Endothelial cell of umbilical vein (primary cell): ENCODE measurements around the gene PLCXD3. TPM values are rescaled to one million over a fixed set of nuclear protein-coding genes. Genes with fewer than 3 reads are reported as not detected.

Experiments
- BruUV-seq: library from RNA; stranded (reverse); fragments of 400-500 nt; replicated peaks from 2 replicates; lab custom pipeline; 2021; lab: Mats Ljungman, UMichigan
- CTCF ChIA-PET: fragments of 300-600, 350-600 bp; sonication (Branson Sonifier 250); formaldehyde crosslinking; loops from one replicate; lab custom pipeline; 2021; ENCODE audit warnings: antibody characterized with exemption, inconsistent platforms; lab: Charles Lee
- POLR2A ChIA-PET: fragments of 300-600, 350-600 bp; sonication (Branson Sonifier 250); formaldehyde crosslinking; loops from one replicate; lab custom pipeline; 2021; ENCODE audit warnings: antibody characterized with exemption, inconsistent platforms; lab: Charles Lee
- DNase-seq: peaks from one replicate; pipeline ENCODE4 v3.0.0-alpha.2; 2011; ENCODE audit warnings: low read depth, low spot score
- FAIRE-seq: peaks from 2 replicates; lab custom pipeline; 2011; peaks lifted over from hg19 to GRCh38; lab: Jason Lieb, UNC
- H2AFZ ChIP-seq: 2 replicates; pipeline ENCODE4 v1.6.0; 2012; ENCODE audit warnings: low read depth, low read length, control low read depth, inconsistent platforms
- H3K27ac ChIP-seq: 2 replicates; pipeline ENCODE4 v1.5.1; 2011; ENCODE audit warnings: low read depth, mild to moderate bottlenecking, control low read depth, low read length, moderate library complexity; ENCODE audit not compliant: insufficient read depth
- H3K27me3 ChIP-seq, 2 experiments: 2 replicates each; pipeline versions ENCODE4 v1.6.0 to v1.6.1; 2011; ENCODE audit warnings: low read length in 2 of 2, mixed read lengths in 1 of 2; ENCODE audit not compliant: control insufficient read depth in 2 of 2, insufficient read depth in 2 of 2
- H3K36me3 ChIP-seq, 2 experiments: 2 replicates in 1 of 2; 3 replicates in 1 of 2; pipeline ENCODE4 v1.5.1; 2011; ENCODE audit warnings: low read length in 2 of 2, mild to moderate bottlenecking in 1 of 2, moderate library complexity in 1 of 2; ENCODE audit not compliant: control insufficient read depth in 2 of 2, insufficient read depth in 2 of 2; ENCODE audit errors: extremely low read depth in 1 of 2
- H3K4me1 ChIP-seq: 3 replicates; pipeline ENCODE4 v1.5.1; 2011; ENCODE audit warnings: mild to moderate bottlenecking, low read length; ENCODE audit not compliant: control insufficient read depth, insufficient read depth; ENCODE audit errors: extremely low read depth
- H3K4me2 ChIP-seq: 2 replicates; pipeline ENCODE4 v1.6.1; 2011; ENCODE audit warnings: low read length, control low read depth, mixed read lengths; ENCODE audit not compliant: insufficient read depth
- H3K4me3 ChIP-seq, 3 experiments: fragments of 200-600 bp in 1 of 3; sonication (generic), shearing (Covaris generic) in 1 of 3; replicated peaks in 1 of 3; 2 replicates each; pipeline ENCODE4 v1.5.1; 2011 to 2016; ENCODE audit warnings: control low read depth in 3 of 3, low read length in 3 of 3, mild to moderate bottlenecking in 2 of 3, inconsistent platforms in 1 of 3, low read depth in 1 of 3, moderate library complexity in 1 of 3; ENCODE audit not compliant: insufficient read depth in 1 of 3
- H3K79me2 ChIP-seq: 2 replicates; pipeline ENCODE4 v1.6.0; 2012; ENCODE audit warnings: low read length, inconsistent platforms; ENCODE audit not compliant: control insufficient read depth, insufficient read depth
- H3K9ac ChIP-seq: replicated peaks from 2 replicates; pipeline ENCODE3; 2011; ENCODE audit warnings: low read length, control low read depth; ENCODE audit not compliant: insufficient read depth; ENCODE audit errors: extremely low read depth
- H3K9me1 ChIP-seq: replicated peaks from 3 replicates; pipeline ENCODE4 v1.6.0; 2011; ENCODE audit warnings: mild to moderate bottlenecking, low read length; ENCODE audit not compliant: control insufficient read depth, insufficient read depth; ENCODE audit errors: extremely low read depth
- H3K9me3 ChIP-seq: replicated peaks from 2 replicates; pipeline ENCODE4 v1.5.1; 2012; ENCODE audit warnings: low read length, inconsistent platforms; ENCODE audit not compliant: control insufficient read depth, insufficient read depth
- H4K20me1 ChIP-seq: replicated peaks from 2 replicates; pipeline ENCODE3; 2011; ENCODE audit warnings: mild to moderate bottlenecking, low read length; ENCODE audit not compliant: control insufficient read depth, insufficient read depth; ENCODE audit errors: extremely low read depth
- EZH2 ChIP-seq: IDR thresholded peaks from 2 replicates; pipeline ENCODE4 v1.6.1; 2012; ENCODE audit warnings: borderline replicate concordance, low read depth, mild to moderate bottlenecking, moderate library complexity, low read length, inconsistent platforms; ENCODE audit not compliant: severe bottlenecking
- FOS ChIP-seq: IDR thresholded peaks from 2 replicates; pipeline ENCODE4 v1.6.1; 2011; ENCODE audit warnings: mild to moderate bottlenecking, low read length, moderate library complexity, borderline replicate concordance; ENCODE audit not compliant: insufficient read depth
- GATA2 ChIP-seq: IDR thresholded peaks from 2 replicates; pipeline ENCODE4 v1.7.0; 2011; ENCODE audit warnings: low read depth, mild to moderate bottlenecking, moderate library complexity, mixed read lengths, low read length; ENCODE audit not compliant: insufficient read length, insufficient read depth
- JUN ChIP-seq: IDR thresholded peaks from 2 replicates; pipeline ENCODE4 v1.6.1; 2011; ENCODE audit warnings: borderline replicate concordance, low read depth; ENCODE audit not compliant: insufficient read length, insufficient read depth
- MYC ChIP-seq: IDR thresholded peaks from one replicate; pipeline ENCODE4 v1.6.1; 2011; ENCODE audit warnings: mild to moderate bottlenecking, low read depth, low read length
- POLR2A ChIP-seq: IDR thresholded peaks from 2 replicates; pipeline ENCODE4 v1.6.1; 2012; ENCODE audit warnings: low read depth, mild to moderate bottlenecking, control low read depth, low read length
- POLR2AphosphoS5 ChIP-seq: IDR thresholded peaks from 2 replicates; pipeline ENCODE4 v1.6.1; 2012; ENCODE audit warnings: low read depth, mild to moderate bottlenecking, control low read depth, low read length, moderate library complexity; ENCODE audit not compliant: insufficient read depth
- dilution Hi-C: fragments of 300-500 bp; cut with MboI; formaldehyde crosslinking; loops from one replicate; pipeline ENCODE4 v1.15.0; 2019; ENCODE audit warnings: low sequenced_read_pairs; ENCODE audit not compliant: extremely low pct_ligation_motif_present
- intact Hi-C: fragments of 100-400 bp; cut with micrococcal nuclease; formaldehyde crosslinking; loops from one replicate; pipeline ENCODE4 v1.10.0; 2022
- polyA plus RNA-seq, 4 experiments: library from polyadenylated mRNA; depleted of rRNA in 3 of 4; stranded (reverse) in 3 of 4; unstranded in 1 of 4; fragments of >200 nt; gene quantifications; 2 replicates each; pipeline versions ENCODE4 v1.2.1 to v1.2.3, GENCODE V29; 2011 to 2012; ENCODE audit warnings: missing spikeins in 1 of 4
- total RNA-seq: library from RNA; stranded (reverse); gene quantifications from 2 replicates; pipeline ENCODE4 v1.2.3, GENCODE V29; 2021
- TF ChIP-seq, protein P1 (sequence below): IDR thresholded peaks from 2 replicates; pipeline ENCODE4 v1.6.1; 2011; ENCODE audit not compliant: insufficient read depth, insufficient read length
- TF ChIP-seq, protein P2 (sequence below), 2 donors: IDR thresholded peaks; 1 replicate in 1 of 2; 2 replicates in 1 of 2; pipeline ENCODE4 v1.5.1; 2011; ENCODE audit warnings: low read length in 2 of 2, mild to moderate bottlenecking in 2 of 2, moderate library complexity in 2 of 2, control low read depth in 1 of 2, inconsistent platforms in 1 of 2, low read depth in 1 of 2; ENCODE audit not compliant: insufficient read depth in 1 of 2; ENCODE audit errors: extremely low read depth in 1 of 2

Gene PLCXD3
- total and polyA plus RNA-seq, 2 donors (not counting 3 experiments of a cell fraction or from before 2014, with no cell fraction given), result not detected

DNA sequence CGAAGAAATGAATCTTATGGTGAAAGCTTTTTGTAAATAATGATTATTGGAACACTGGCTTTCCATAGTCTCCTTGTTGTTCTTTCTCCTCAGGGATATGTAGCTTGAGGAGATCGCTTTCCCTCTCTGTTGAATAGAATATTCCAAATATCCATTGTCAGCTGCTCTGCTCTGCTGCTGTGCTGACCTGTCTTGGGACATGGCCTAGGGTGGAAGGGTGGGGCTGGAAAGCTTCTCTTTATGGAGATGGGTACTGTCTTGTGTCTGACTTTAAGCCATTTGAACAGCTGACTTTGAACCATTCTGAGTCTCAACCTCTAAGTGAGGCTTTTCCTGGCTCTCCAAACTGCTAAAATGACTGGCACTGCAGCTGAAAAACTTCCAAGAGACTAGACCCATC lies 135.8 kb downstream of the PLCXD3 start:
- H3K27ac ChIP-seq, result no peak overlapping the region
- H3K9ac ChIP-seq, result no peak overlapping the region
- H2AFZ ChIP-seq, result no peak overlapping the region
- TF ChIP-seq POLR2AphosphoS5 (no peak), MYC (no peak), POLR2A (no peak), GATA2 (no peak), FOS (no peak), EZH2 (no peak), JUN (no peak)
- TF ChIP-seq, protein P1, sequence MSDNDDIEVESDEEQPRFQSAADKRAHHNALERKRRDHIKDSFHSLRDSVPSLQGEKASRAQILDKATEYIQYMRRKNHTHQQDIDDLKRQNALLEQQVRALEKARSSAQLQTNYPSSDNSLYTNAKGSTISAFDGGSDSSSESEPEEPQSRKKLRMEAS, result no peak
- TF ChIP-seq, protein P2, sequence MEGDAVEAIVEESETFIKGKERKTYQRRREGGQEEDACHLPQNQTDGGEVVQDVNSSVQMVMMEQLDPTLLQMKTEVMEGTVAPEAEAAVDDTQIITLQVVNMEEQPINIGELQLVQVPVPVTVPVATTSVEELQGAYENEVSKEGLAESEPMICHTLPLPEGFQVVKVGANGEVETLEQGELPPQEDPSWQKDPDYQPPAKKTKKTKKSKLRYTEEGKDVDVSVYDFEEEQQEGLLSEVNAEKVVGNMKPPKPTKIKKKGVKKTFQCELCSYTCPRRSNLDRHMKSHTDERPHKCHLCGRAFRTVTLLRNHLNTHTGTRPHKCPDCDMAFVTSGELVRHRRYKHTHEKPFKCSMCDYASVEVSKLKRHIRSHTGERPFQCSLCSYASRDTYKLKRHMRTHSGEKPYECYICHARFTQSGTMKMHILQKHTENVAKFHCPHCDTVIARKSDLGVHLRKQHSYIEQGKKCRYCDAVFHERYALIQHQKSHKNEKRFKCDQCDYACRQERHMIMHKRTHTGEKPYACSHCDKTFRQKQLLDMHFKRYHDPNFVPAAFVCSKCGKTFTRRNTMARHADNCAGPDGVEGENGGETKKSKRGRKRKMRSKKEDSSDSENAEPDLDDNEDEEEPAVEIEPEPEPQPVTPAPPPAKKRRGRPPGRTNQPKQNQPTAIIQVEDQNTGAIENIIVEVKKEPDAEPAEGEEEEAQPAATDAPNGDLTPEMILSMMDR (IDR thresholded peaks at IDR 0.05; ENCODE audit: extremely low read depth in 1 of 2, insufficient read depth in 1 of 2, low read depth in 1 of 2, low read length in 2 of 2), result no peak
- H3K9me3 ChIP-seq, result no peaks in the 10 kb centered on the region
- ChIA-PET CTCF (no interaction called here), POLR2A (no interaction called here)
- H4K20me1 ChIP-seq, result no peaks in the 10 kb centered on the region
- H3K9me1 ChIP-seq, result no peaks in the 10 kb centered on the region
- H3K4me1 ChIP-seq, result no peaks in the 10 kb centered on the region
- no peaks in the 10 kb centered on the region for H3K27me3 ChIP-seq
- H3K4me2 ChIP-seq, result no peak overlapping the region
- DNase-seq, result no peak
- BruUV-seq, result no TSS peak
- intact Hi-C loops, result no loop called here
- H3K36me3 ChIP-seq, result no peaks in the 10 kb centered on the region
- dilution Hi-C loops, result no loop called here
- no peaks in the 10 kb centered on the region for H3K79me2 ChIP-seq
- no peak overlapping the region for H3K4me3 ChIP-seq
- no peak for FAIRE-seq
